ENCODE measurements around the gene ATP8B4.

The ATP8B4 gene

GRCh38 chr15:49901321-49901720 is 217.7 kb downstream of the ATP8B4 start:
- no peak for DNase-seq

- no peak for DNase-seq
These were observed 218.2 kb downstream of the ATP8B4 start for GRCh38 chr15:49900903-49901235.

- peak in 1 of 56 donors; percentile 19 for DNase-seq
These were observed 218.8 kb downstream of the ATP8B4 start for GRCh38 chr15:49900006-49900902.

GRCh38 chr15:49898575-49899283 is 220.3 kb downstream of the ATP8B4 start:
- DNase-seq = no peak

GRCh38 chr15:49898097-49898496 is 220.9 kb downstream of the ATP8B4 start:
- no peak for DNase-seq

DNA sequence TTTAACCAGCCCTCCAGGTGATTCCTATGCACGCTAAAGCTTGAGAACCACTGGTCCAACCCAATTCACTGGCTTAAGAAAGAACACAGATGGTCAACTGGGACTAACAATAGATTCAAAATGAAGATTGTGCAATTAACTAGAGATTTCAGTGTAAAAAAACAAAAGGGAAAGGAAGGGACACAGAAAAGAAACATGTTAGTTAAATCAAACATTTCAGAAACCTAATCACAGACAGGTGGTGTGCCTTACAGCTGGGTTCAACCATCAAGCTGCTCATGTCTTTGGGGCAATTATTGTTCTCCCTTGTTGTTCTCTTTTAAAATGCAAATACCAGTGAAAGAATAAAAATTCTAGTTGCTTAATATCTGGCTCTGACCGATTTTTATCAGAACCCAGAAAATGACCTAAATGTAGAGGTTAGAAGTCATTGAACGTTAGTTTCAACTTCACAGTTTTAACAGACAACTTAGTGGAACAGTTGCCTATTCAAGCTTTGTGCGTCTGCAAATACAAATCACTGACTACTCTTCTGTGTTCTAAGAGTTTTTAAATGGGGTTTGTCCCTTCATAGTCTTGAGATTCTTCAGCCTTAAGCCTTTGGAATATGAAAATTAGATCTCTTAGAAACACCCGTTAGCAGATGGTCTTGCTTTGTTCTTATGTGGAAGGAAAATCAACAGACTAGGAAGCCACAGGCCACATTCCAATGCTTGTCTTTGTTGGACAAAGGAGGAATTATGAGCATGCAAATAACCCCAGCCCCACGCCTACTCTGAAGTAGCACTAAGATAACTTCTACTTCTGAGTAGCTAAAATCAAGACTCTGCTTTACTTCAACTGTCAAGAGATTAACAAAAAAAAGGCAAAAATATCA is 223.4 kb downstream of the ATP8B4 start:
- DNase-seq = peak in 2 of 56 donors; percentile 9

DNA sequence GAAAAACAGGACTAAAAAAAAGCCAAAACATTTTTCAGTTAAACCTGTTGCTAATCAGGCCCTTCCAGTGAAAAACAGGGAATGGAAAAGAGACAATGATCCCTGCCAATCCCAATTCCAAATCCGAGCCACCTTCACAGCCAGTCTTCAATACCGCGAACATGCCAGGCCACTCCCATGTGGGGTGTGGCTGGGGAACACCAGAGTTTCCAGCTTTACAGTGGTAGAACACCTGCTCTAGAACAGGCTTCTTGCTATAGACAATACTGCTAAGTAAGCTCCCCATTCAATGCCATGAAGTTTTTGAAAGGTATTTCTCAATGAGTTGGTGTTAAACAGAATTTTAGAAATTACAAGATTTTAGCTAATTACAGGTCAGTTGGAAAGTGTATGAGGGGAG is 228.3 kb downstream of the ATP8B4 start:
- no peak for DNase-seq

GRCh38 chr15:49889536-49889935 is 229.5 kb downstream of the ATP8B4 start:
- DNase-seq = no peak

DNA sequence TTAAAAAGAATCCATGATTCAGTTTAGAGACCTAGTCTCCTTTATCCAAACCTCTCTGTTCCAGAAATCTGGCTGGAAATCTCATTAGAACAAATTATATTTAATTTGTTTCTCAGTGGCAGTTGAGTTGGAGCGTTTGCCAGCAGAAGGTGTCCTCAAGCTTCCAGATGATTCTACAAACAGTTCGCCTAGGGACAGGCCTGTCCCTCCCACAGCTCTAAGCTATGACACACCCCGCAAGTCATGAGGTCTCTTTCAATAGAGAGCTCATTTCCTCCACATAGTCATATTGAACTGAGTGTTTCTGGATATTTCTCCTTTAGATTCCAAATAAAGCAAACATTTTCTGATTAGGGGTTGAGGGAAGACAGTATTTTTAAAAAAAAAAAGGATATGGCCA is 230.3 kb downstream of the ATP8B4 start:
- DNase-seq = no peak

- no peak for DNase-seq
These were observed 230.7 kb downstream of the ATP8B4 start for GRCh38 chr15:49888323-49888693.

DNA sequence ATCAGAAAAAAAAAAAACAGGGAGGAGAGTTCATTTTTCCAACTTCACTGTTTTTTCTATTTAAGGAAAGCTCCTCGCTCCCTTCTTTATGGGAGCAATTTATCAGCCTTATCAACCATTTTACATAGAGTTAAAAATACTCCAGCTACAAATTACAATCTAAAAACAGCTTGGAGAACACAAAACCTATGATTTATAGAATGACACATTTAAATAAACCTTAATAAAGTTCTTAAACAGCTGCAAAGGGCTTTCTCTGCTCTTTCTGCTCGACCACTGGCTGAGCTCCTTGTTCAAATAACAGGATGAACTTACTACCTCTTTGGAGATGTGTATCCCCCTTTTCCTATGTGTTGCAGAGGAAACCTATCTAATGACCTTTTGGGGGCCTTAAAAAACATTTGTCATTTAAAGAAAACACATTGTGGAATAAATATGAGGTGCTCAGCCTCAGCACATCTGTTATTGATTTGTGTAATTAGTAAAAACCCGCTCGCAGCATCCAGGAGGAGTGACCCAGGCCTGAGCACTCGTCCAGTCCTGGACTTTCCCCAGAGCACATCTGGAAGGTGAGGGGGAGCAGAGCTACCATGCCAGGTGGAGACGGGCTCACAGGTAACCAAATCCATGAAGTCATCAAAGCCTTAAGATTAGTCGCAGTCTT is 231.2 kb downstream of the ATP8B4 start:
- DNase-seq = no peak

DNA sequence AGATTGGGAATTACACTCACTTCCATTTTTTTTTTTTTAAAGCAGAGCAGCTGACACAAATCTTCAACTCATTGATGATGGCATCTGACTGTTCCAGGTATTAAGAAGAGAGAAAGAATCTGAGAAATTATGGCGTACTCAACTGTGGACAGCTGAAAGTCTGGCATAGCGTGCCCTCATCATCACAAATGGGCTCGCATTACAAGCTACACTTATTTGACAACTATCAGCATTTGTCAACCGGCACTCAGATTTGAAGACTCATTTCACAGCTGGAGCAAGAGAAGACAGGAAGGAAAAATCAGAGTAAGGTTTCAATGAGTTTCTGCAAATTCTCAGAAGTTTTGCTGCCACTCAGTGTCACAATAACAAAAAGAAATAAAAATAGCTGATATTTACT is 235.9 kb downstream of the ATP8B4 start:
- no peak for DNase-seq

DNA sequence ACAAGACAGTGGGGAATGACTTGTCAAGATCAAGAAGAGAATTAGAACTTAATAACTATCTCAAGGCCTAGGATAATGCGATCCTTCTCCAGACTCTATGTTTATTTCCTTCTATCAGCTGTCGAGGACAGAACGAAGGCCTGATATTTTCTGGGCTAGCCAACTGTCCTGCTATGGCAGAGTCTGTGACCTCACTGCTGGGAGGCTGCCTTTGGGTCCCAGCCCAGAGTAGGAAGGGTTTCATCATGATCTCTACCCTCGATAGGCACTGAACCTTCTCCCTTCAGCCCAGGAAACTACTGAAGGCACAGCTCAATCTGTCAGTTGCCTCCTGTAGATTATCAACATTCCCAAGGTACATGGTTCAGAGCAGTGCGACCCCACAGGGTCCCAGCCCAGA is 237.2 kb downstream of the ATP8B4 start:
- DNase-seq = no peak

DNA sequence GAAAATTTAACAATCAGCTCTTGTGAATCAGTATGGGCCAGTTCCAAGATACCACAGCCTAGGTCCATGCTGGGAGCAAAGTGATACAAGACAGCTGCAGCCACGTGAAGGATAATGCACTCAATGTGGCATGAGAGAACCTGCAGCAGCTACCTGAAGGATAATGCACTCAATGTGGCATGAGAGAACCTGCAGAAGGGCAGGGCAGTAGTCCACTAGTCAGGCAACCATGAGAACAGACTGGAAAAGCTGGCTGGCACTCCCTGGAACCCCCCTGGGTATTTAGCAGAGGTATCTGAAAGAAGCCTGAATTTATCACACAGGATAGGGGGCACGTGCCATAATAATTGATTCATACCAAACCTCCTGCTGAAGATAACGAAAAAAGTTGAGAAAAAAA is 237.6 kb downstream of the ATP8B4 start:
- no peak for DNase-seq

DNA sequence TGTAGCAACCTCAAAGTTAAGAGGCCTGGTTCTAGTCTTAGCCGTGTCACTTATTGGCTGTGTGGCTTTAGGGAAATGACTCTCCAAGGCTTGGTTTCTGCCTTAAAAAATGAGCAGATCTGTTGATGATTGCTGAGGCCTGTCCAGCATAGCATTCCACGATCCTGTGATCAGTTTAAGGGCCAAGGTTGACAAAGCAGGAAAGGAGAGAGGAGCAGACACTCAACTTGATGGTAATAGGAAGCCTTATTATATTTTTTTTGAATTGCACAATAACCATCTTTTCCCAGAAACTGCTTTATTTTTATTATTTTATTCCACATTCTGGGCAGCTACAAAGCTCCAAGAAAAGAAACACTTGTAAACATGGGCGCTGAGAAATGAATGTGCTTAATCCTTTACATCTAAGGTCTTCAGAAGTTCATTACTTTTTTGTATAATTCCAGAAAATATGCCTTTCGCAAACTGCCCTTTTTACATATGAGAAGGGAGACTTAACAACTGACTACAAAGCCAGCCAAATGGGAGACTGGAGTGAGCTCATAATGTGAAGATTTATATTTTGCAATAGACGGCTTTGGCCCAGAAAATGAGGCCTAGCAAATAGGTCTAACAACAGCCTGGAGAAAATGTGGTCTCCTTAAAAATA is 241.0 kb downstream of the ATP8B4 start:
- no peak for DNase-seq

GRCh38 chr15:49877117-49877872 is 241.7 kb downstream of the ATP8B4 start:
- DNase-seq = no peak

- peak in 1 of 56 donors; percentile 4 for DNase-seq
These were observed 242.5 kb downstream of the ATP8B4 start for GRCh38 chr15:49876401-49877038.

DNA sequence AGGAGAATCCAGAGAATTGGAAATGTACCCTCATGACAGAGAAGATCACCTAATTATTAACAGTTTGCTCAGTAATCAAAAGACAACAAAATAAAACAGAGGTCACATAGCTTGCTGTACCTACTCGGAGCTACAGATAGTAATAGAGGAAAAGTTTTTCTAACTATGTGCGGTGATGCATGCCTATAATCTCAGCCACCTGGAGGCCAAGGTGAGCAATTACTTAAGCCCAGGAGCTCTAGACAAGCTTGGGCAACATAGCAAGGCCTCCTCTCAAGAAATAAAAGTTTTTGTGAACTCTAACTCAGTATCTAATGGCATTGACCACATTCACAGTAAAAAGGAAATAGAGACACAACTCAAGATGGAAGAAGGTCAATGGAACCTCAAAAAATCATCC is 243.6 kb downstream of the ATP8B4 start:
- no peak for DNase-seq

GRCh38 chr15:49870472-49870871 is 248.6 kb downstream of the ATP8B4 start:
- no peak for DNase-seq

DNA sequence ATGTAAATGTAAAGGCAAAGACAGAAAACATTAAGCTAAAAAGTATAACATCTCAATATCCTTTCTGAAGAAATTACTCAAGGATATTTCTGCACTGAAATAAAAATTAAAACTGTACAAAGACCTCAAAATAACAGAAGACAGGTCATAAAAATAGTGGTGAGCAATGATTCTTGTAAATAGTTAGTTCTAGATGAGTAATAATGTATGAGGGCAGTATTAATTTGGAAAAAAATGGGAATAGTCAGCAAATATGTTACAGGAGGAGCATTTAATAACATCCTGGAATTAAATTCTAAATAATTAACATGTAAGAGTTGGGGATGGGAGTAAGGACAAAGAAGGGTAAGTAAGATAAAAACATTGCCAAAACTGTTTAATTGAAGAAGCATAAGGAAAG is 250.7 kb downstream of the ATP8B4 start:
- no peak for DNase-seq

Data from amygdala (tissue), 56 donors.